Measurements from ENCODE around the gene C3orf62. TPM values are rescaled to one million over a fixed set of nuclear protein-coding genes. Genes with fewer than 3 reads are reported as not detected.

The C3orf62 gene

DNA sequence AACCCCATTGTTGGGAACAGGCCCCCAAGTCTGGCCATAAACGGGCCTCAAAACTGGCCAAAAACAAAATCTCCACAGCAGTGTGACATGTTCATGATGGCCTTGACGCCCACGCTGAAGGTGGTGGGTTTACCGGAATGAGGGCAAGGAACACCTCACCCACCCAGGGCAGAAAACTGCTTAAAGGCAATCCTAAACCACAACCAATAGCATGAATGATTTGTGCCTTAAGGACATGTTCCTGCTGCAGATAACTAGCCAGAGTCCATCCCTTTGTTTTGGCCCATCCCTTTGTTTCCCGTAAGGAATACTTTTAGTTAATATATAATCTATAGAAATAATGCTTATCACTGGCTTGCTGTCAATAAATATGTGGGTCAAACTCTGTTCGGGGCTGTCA, 57.9 kb downstream of the C3orf62 start:
- no peak overlapping the region for H3K4ac ChIP-seq (ENCODE audit: low read depth, low read length)
- H3K23ac ChIP-seq (ENCODE audit: low read length) = no peak overlapping the region
- no peak overlapping the region for H4K8ac ChIP-seq (ENCODE audit: low read depth, low read length)
- H2BK5ac ChIP-seq (ENCODE audit: low read length) = no peak overlapping the region
- no peak overlapping the region for H3K4me3 ChIP-seq (ENCODE audit: low read length)
- H3K27ac ChIP-seq (ENCODE audit: low read depth, low read length) = no peak overlapping the region
- H3K27me3 ChIP-seq (ENCODE audit: insufficient read depth, low read length, poor library complexity) = no peaks in the 10 kb centered on the region
- DNase-seq = no peak
- H2BK15ac ChIP-seq (replicated peaks; ENCODE audit: low read depth) = no peak overlapping the region
- H2AK5ac ChIP-seq (ENCODE audit: low read length) = no peak overlapping the region
- no CpG with 5 or more reads among the region's 6 CpGs for WGBS (ENCODE audit: extremely low coverage, insufficient coverage, low lambda C conversion rate)
- H3K79me1 ChIP-seq (ENCODE audit: low read length) = no peaks in the 10 kb centered on the region
- H3K18ac ChIP-seq (ENCODE audit: low read length) = no peak overlapping the region
- H2BK120ac ChIP-seq (ENCODE audit: low read depth, low read length) = no peak overlapping the region
- no peak overlapping the region for H3K4me2 ChIP-seq (ENCODE audit: low read length)
- H3K9ac ChIP-seq (ENCODE audit: low read length) = no peak overlapping the region
- H3K79me2 ChIP-seq (ENCODE audit: control insufficient read depth, insufficient read depth, low read length) = no peaks in the 10 kb centered on the region
- no peak overlapping the region for H4K5ac ChIP-seq (ENCODE audit: low read length)
- H3K56ac ChIP-seq (ENCODE audit: low read length) = no peak overlapping the region
- no peaks in the 10 kb centered on the region for H3K4me1 ChIP-seq (ENCODE audit: control insufficient read depth, low read depth, low read length)
- H3K36me3 ChIP-seq (ENCODE audit: control insufficient read depth, insufficient read depth, low read length) = no peaks in the 10 kb centered on the region

Small RNAs within 50 kb of the gene (small RNA-seq; reads per million reads assigned to genes)
- not detected for gene AC121247.2 (ENCODE audit: insufficient read depth)
- not detected for gene MIR4271 (ENCODE audit: insufficient read depth)
- not detected for gene RF00019 (ENCODE audit: insufficient read depth)

Data from mesendoderm (in vitro differentiated cells).